Ishikawa (cell line): ENCODE data around the gene LIMCH1.

Experiments used
- EGR1 ChIP-seq: IDR thresholded peaks from 2 replicates; pipeline ENCODE4 v1.6.1; 2012
- EP300 ChIP-seq: IDR thresholded peaks from 2 replicates; pipeline ENCODE4 v1.6.1; 2012; ENCODE audit warnings: borderline replicate concordance
- MAX ChIP-seq: IDR thresholded peaks from 2 replicates; pipeline ENCODE4 v1.6.1; 2012
- RAD21 ChIP-seq: IDR thresholded peaks from 2 replicates; pipeline ENCODE4 v1.6.1; 2012; ENCODE audit warnings: low read depth
- TAF1 ChIP-seq: IDR thresholded peaks from 2 replicates; pipeline ENCODE4 v1.6.1; 2012; ENCODE audit warnings: low read depth, mild to moderate bottlenecking
- TCF12 ChIP-seq: IDR thresholded peaks from 2 replicates; pipeline ENCODE4 v1.6.1; 2012; ENCODE audit warnings: low read depth
- YY1 ChIP-seq: IDR thresholded peaks from 2 replicates; pipeline ENCODE4 v1.6.1; 2012; ENCODE audit warnings: low read depth
- ZBTB7A ChIP-seq: IDR thresholded peaks from 2 replicates; pipeline ENCODE4 v1.6.1; 2012; ENCODE audit warnings: low read depth

DNA sequence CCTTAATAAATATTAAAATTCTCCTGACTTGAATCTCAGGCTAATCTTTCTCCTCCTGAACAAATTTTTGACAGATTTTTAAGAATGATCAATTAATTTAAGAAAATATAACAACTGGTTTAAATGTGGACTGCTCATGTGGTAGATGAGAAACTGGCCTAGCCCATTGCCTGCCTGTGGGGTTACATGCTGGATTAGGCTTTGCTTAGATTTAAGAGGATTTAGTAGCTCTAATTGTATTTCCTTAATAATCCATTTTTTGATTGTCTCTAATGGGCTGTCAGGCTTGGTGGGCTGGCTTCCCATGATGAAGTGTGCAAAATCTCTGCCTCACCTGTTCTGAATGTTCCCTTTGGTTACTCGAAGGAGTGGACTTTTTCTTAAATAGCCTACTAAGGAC, 27.8 kb upstream of the LIMCH1 start:
- TF ChIP-seq EGR1 (no peak), TAF1 (no peak), RAD21 (no peak), YY1 (no peak), TCF12 (no peak), EP300 (no peak), MAX (no peak), ZBTB7A (no peak)
